Endodermal cell (in vitro differentiated cells): ENCODE results near the gene KLHL3. TPM values are rescaled to one million over a fixed set of nuclear protein-coding genes. Genes with fewer than 3 reads are reported as not detected.
"Not testable (repeated sequence)": the region's sequence is repeated elsewhere in the genome, so short reads cannot be mapped to it uniquely, and the experiment has no call there.

Experiments
- DNase-seq: peaks from one replicate; pipeline ENCODE4 v3.0.0-alpha.2; 2017
- H3K27ac ChIP-seq: 2 replicates; pipeline ENCODE4 v1.5.1; 2013; ENCODE audit warnings: mild to moderate bottlenecking, low read depth, low read length, moderate library complexity
- H3K27me3 ChIP-seq: 2 replicates; pipeline ENCODE4 v1.6.1; 2013; ENCODE audit warnings: mild to moderate bottlenecking, low read length, moderate library complexity; ENCODE audit not compliant: insufficient read depth, control insufficient read depth, poor library complexity, severe bottlenecking
- H3K36me3 ChIP-seq: 2 replicates; pipeline ENCODE4 v1.7.0; 2013; ENCODE audit warnings: mild to moderate bottlenecking, low read length, moderate library complexity; ENCODE audit not compliant: control insufficient read depth, insufficient read depth
- H3K4me1 ChIP-seq: one replicate; pipeline ENCODE4 v1.7.0; 2013; ENCODE audit warnings: low read length; ENCODE audit not compliant: control insufficient read depth, insufficient read depth
- H3K4me3 ChIP-seq: 2 replicates; pipeline ENCODE4 v1.5.1; 2013; ENCODE audit warnings: mild to moderate bottlenecking, low read length, moderate library complexity
- H3K9ac ChIP-seq: 2 replicates; pipeline ENCODE4 v1.6.1; 2013; ENCODE audit warnings: mild to moderate bottlenecking, low read length, moderate library complexity; ENCODE audit not compliant: poor library complexity, severe bottlenecking; ENCODE audit errors: extremely low read depth
- H3K9me3 ChIP-seq: 2 replicates; pipeline ENCODE4 v1.6.1; 2013; ENCODE audit warnings: mild to moderate bottlenecking, low read length, moderate library complexity; ENCODE audit not compliant: control insufficient read depth
- H3K27ac Mint-ChIP-seq: 2 replicates; pipeline ENCODE4 v1.8.0; 2020; ENCODE audit warnings: mixed read lengths
- H3K27me3 Mint-ChIP-seq: 2 replicates; pipeline ENCODE4 v1.8.0; 2021; ENCODE audit warnings: mild to moderate bottlenecking, mixed read lengths; ENCODE audit not compliant: insufficient read depth
- H3K36me3 Mint-ChIP-seq: 2 replicates; pipeline ENCODE4 v1.8.0; 2020; ENCODE audit warnings: low read depth, mixed read lengths
- H3K4me1 Mint-ChIP-seq: 2 replicates; pipeline ENCODE4 v1.8.0; 2020; ENCODE audit warnings: mixed read lengths
- H3K4me3 Mint-ChIP-seq: 2 replicates; pipeline ENCODE4 v1.8.0; 2020; ENCODE audit warnings: mild to moderate bottlenecking, moderate library complexity, mixed read lengths
- H3K9me3 Mint-ChIP-seq: 2 replicates; pipeline ENCODE4 v1.8.0; 2020; ENCODE audit warnings: mild to moderate bottlenecking, mixed read lengths
- CTCF ChIP-seq: fragments of 200-600 bp; sonication (generic); conservative IDR thresholded peaks from 2 replicates; pipeline ENCODE4 v1.5.0; 2021; ENCODE audit warnings: antibody characterized with exemption, mild to moderate bottlenecking
- WGBS, 2 experiments: methylation state at CpG; one replicate each; pipeline versions ENCODE4 v1.1.5 to v1.1.7; 2013; ENCODE audit warnings: missing lambda C conversion rate in 2 of 2, mixed read lengths in 1 of 2; ENCODE audit not compliant: insufficient coverage in 1 of 2, insufficient read length in 1 of 2; 5-methylcytosine and 5-hydroxymethylcytosine counted together
- total RNA-seq, 2 donors: library from RNA; stranded (reverse); fragmentation: NEBNext Ultra II Directional in 1 of 2; extraction: Animal tissue kit (Norgen Biotek cat#: 25700) in 1 of 2; gene quantifications; 2 replicates in 1 of 2; 3 replicates in 1 of 2; pipeline ENCODE4 v1.2.1, GENCODE V29; 2021

The KLHL3 gene
- total RNA-seq, 2 donors from 2014 or later: 17.5 to 19.4 TPM

- H3K27ac Mint-ChIP-seq: no peak overlapping the region
- no peaks in the 10 kb centered on the region for H3K36me3 ChIP-seq
- no peak overlapping the region for H3K4me3 Mint-ChIP-seq
- no peak for TF ChIP-seq CTCF
- peaks cover 18% of the 10 kb centered on the region for H3K9me3 Mint-ChIP-seq
- H3K9ac ChIP-seq: no peak overlapping the region
- H3K27ac ChIP-seq: no peak overlapping the region
- H3K4me3 ChIP-seq: no peak overlapping the region
- H3K27me3 Mint-ChIP-seq: peaks cover 2% of the 10 kb centered on the region
- H3K27me3 ChIP-seq: no peaks in the 10 kb centered on the region
- H3K36me3 Mint-ChIP-seq: peaks cover 30% of the 10 kb centered on the region
- 92 to 96% methylated on average over 2 of the region's 2 CpGs for WGBS, 2 experiments
- H3K9me3 ChIP-seq: peaks cover 15% of the 10 kb centered on the region
- peaks cover 16% of the 10 kb centered on the region for H3K4me1 Mint-ChIP-seq
- no peak for DNase-seq
- no peaks in the 10 kb centered on the region for H3K4me1 ChIP-seq
These were observed 89.1 kb downstream of the KLHL3 start for GRCh38 chr5:137646761-137647160.

GRCh38 chr5:137643081-137643480, 92.8 kb downstream of the KLHL3 start:
- not testable (repeated sequence) for DNase-seq, H3K27ac Mint-ChIP-seq, H3K4me3 ChIP-seq, H3K27me3 Mint-ChIP-seq, H3K27ac ChIP-seq, H3K27me3 ChIP-seq, H3K9ac ChIP-seq, H3K4me3 Mint-ChIP-seq, H3K36me3 ChIP-seq, H3K4me1 ChIP-seq
- peaks cover 44% of the 10 kb centered on the region for H3K36me3 Mint-ChIP-seq
- WGBS, 2 experiments: 89% methylated on average over 2 of the region's 2 CpGs; no CpG with 5 or more reads in 1 of the 2 experiments
- peaks cover 20% of the 10 kb centered on the region for H3K9me3 Mint-ChIP-seq
- peaks cover 15% of the 10 kb centered on the region for H3K9me3 ChIP-seq
- peaks cover 16% of the 10 kb centered on the region for H3K4me1 Mint-ChIP-seq

GRCh38 chr5:137642091-137642490, 93.8 kb downstream of the KLHL3 start:
- peaks cover 7% of the 10 kb centered on the region for H3K4me1 Mint-ChIP-seq
- H3K4me3 ChIP-seq: no peak overlapping the region
- peaks cover 20% of the 10 kb centered on the region for H3K9me3 Mint-ChIP-seq
- TF ChIP-seq CTCF: no peak
- H3K36me3 ChIP-seq: no peaks in the 10 kb centered on the region
- H3K27me3 Mint-ChIP-seq: peaks cover 2% of the 10 kb centered on the region
- H3K27ac Mint-ChIP-seq: no peak overlapping the region
- H3K27ac ChIP-seq: no peak overlapping the region
- H3K9me3 ChIP-seq: peaks cover 15% of the 10 kb centered on the region
- 83 to 89% methylated on average over 2 to 4 of the region's 4 CpGs for WGBS, 2 experiments
- no peak for DNase-seq
- peaks cover 48% of the 10 kb centered on the region for H3K36me3 Mint-ChIP-seq
- no peak overlapping the region for H3K4me3 Mint-ChIP-seq
- no peak overlapping the region for H3K9ac ChIP-seq
- no peaks in the 10 kb centered on the region for H3K27me3 ChIP-seq
- H3K4me1 ChIP-seq: no peaks in the 10 kb centered on the region

- DNase-seq: no peak
- no peak overlapping the region for H3K4me3 ChIP-seq
- H3K36me3 Mint-ChIP-seq: peaks cover 51% of the 10 kb centered on the region
- H3K27ac Mint-ChIP-seq: no peak overlapping the region
- H3K27ac ChIP-seq: no peak overlapping the region
- H3K4me1 ChIP-seq: no peaks in the 10 kb centered on the region
- 81 to 100% methylated on average over 1 of the region's 1 CpG for WGBS, 2 experiments
- peaks cover 19% of the 10 kb centered on the region for H3K9me3 Mint-ChIP-seq
- no peaks in the 10 kb centered on the region for H3K27me3 ChIP-seq
- H3K4me1 Mint-ChIP-seq: peaks cover 7% of the 10 kb centered on the region
- H3K9me3 ChIP-seq: peaks cover 13% of the 10 kb centered on the region
- no peak overlapping the region for H3K4me3 Mint-ChIP-seq
- H3K27me3 Mint-ChIP-seq: peaks cover 2% of the 10 kb centered on the region
- no peak for TF ChIP-seq CTCF
- no peak overlapping the region for H3K9ac ChIP-seq
- H3K36me3 ChIP-seq: no peaks in the 10 kb centered on the region
These were observed 94.7 kb downstream of the KLHL3 start for GRCh38 chr5:137641148-137641547.
